ENCODE measurements around the gene FGF8. TPM values are rescaled to one million over a fixed set of nuclear protein-coding genes. Genes with fewer than 3 reads are reported as not detected.
"Not testable (repeated sequence)": the region's sequence is repeated elsewhere in the genome, so short reads cannot be mapped to it uniquely, and the experiment has no call there.

Gene FGF8
- polyA plus RNA-seq, 1 donor: not detected

- Histone ChIP-seq H3K27ac (ENCODE audit: low read length) (no peak overlapping the region), H3K4me1 (ENCODE audit: control insufficient read depth, insufficient read depth, low read length) (no peaks in the 10 kb centered on the region), H3K4me3 (ENCODE audit: low read length) (no peak overlapping the region), H3K27me3 (ENCODE audit: control insufficient read depth, insufficient read depth, low read length) (no peaks in the 10 kb centered on the region), H3K9me3 (ENCODE audit: control insufficient read depth, low read depth, low read length) (no peaks in the 10 kb centered on the region), H3K36me3 (ENCODE audit: control insufficient read depth, insufficient read depth, low read length) (peaks cover 81% of the 10 kb centered on the region)
- no CpG with 5 or more reads among the region's 1 CpG for WGBS (ENCODE audit: insufficient coverage, low lambda C conversion rate)
- no peak for DNase-seq
These were observed 31.2 kb upstream of the FGF8 start for GRCh38 chr10:101807158-101807557.

GRCh38 chr10:101803511-101803910 lies 27.6 kb upstream of the FGF8 start:
- no peak overlapping the region for H3K27ac ChIP-seq (ENCODE audit: low read length)
- no peak overlapping the region for H3K4me3 ChIP-seq (ENCODE audit: low read length)
- no peak for DNase-seq
- 71% methylated on average over 1 of the region's 4 CpGs for WGBS (ENCODE audit: insufficient coverage, low lambda C conversion rate)
- H3K4me1 ChIP-seq (ENCODE audit: control insufficient read depth, insufficient read depth, low read length): no peaks in the 10 kb centered on the region
- peaks cover 83% of the 10 kb centered on the region for H3K36me3 ChIP-seq (ENCODE audit: control insufficient read depth, insufficient read depth, low read length)
- H3K27me3 ChIP-seq (ENCODE audit: control insufficient read depth, insufficient read depth, low read length): no peaks in the 10 kb centered on the region
- no peaks in the 10 kb centered on the region for H3K9me3 ChIP-seq (ENCODE audit: control insufficient read depth, low read depth, low read length)

- Histone ChIP-seq H3K27ac (ENCODE audit: low read length) (no peak overlapping the region), H3K4me1 (ENCODE audit: control insufficient read depth, insufficient read depth, low read length) (no peaks in the 10 kb centered on the region), H3K9me3 (ENCODE audit: control insufficient read depth, low read depth, low read length) (no peaks in the 10 kb centered on the region), H3K36me3 (ENCODE audit: control insufficient read depth, insufficient read depth, low read length) (peaks cover 90% of the 10 kb centered on the region), H3K27me3 (ENCODE audit: control insufficient read depth, insufficient read depth, low read length) (no peaks in the 10 kb centered on the region), H3K4me3 (ENCODE audit: low read length) (no peak overlapping the region)
- 100% methylated on average over 3 of the region's 4 CpGs for WGBS (ENCODE audit: insufficient coverage, low lambda C conversion rate)
- DNase-seq: no peak
These were observed 21.6 kb upstream of the FGF8 start for GRCh38 chr10:101797403-101798059.

GRCh38 chr10:101793526-101793925 lies 17.6 kb upstream of the FGF8 start:
- Histone ChIP-seq H3K27ac (ENCODE audit: low read length) (no peak overlapping the region), H3K27me3 (ENCODE audit: control insufficient read depth, insufficient read depth, low read length) (no peaks in the 10 kb centered on the region), H3K4me1 (ENCODE audit: control insufficient read depth, insufficient read depth, low read length) (no peaks in the 10 kb centered on the region), H3K4me3 (ENCODE audit: low read length) (no peak overlapping the region), H3K9me3 (ENCODE audit: control insufficient read depth, low read depth, low read length) (no peaks in the 10 kb centered on the region), H3K36me3 (ENCODE audit: control insufficient read depth, insufficient read depth, low read length) (peaks cover 82% of the 10 kb centered on the region)
- no peak for DNase-seq
- WGBS (ENCODE audit: insufficient coverage, low lambda C conversion rate): 95% methylated on average over 4 of the region's 12 CpGs

GRCh38 chr10:101789686-101790085 lies 13.8 kb upstream of the FGF8 start:
- DNase-seq: no peak
- Histone ChIP-seq H3K9me3 (ENCODE audit: control insufficient read depth, low read depth, low read length) (no peaks in the 10 kb centered on the region), H3K27ac (ENCODE audit: low read length) (no peak overlapping the region), H3K4me3 (ENCODE audit: low read length) (no peak overlapping the region), H3K4me1 (ENCODE audit: control insufficient read depth, insufficient read depth, low read length) (no peaks in the 10 kb centered on the region), H3K36me3 (ENCODE audit: control insufficient read depth, insufficient read depth, low read length) (peaks cover 77% of the 10 kb centered on the region), H3K27me3 (ENCODE audit: control insufficient read depth, insufficient read depth, low read length) (no peaks in the 10 kb centered on the region)
- WGBS (ENCODE audit: insufficient coverage, low lambda C conversion rate): no CpG with 5 or more reads among the region's 7 CpGs

- not testable (repeated sequence) for H3K4me3 ChIP-seq (ENCODE audit: low read length); H3K27ac ChIP-seq (ENCODE audit: low read length); H3K27me3 ChIP-seq (ENCODE audit: control insufficient read depth, insufficient read depth, low read length); H3K4me1 ChIP-seq (ENCODE audit: control insufficient read depth, insufficient read depth, low read length); DNase-seq; H3K9me3 ChIP-seq (ENCODE audit: control insufficient read depth, low read depth, low read length)
- peaks cover 74% of the 10 kb centered on the region for H3K36me3 ChIP-seq (ENCODE audit: control insufficient read depth, insufficient read depth, low read length)
- 67% methylated on average over 1 of the region's 9 CpGs for WGBS (ENCODE audit: insufficient coverage, low lambda C conversion rate)
These were observed 13.3 kb upstream of the FGF8 start for GRCh38 chr10:101789231-101789630.

GRCh38 chr10:101785801-101786200 lies 9.9 kb upstream of the FGF8 start:
- no peak for DNase-seq
- Histone ChIP-seq H3K27ac (ENCODE audit: low read length) (no peak overlapping the region), H3K36me3 (ENCODE audit: control insufficient read depth, insufficient read depth, low read length) (peaks cover 46% of the 10 kb centered on the region), H3K9me3 (ENCODE audit: control insufficient read depth, low read depth, low read length) (no peaks in the 10 kb centered on the region), H3K4me3 (ENCODE audit: low read length) (no peak overlapping the region), H3K27me3 (ENCODE audit: control insufficient read depth, insufficient read depth, low read length) (no peaks in the 10 kb centered on the region), H3K4me1 (ENCODE audit: control insufficient read depth, insufficient read depth, low read length) (peaks cover 10% of the 10 kb centered on the region)
- WGBS (ENCODE audit: insufficient coverage, low lambda C conversion rate): no CpG with 5 or more reads among the region's 2 CpGs

GRCh38 chr10:101784558-101784957 lies 8.6 kb upstream of the FGF8 start:
- WGBS (ENCODE audit: insufficient coverage, low lambda C conversion rate): 100% methylated on average over 1 of the region's 2 CpGs
- no peak overlapping the region for H3K4me3 ChIP-seq (ENCODE audit: low read length)
- H3K27ac ChIP-seq (ENCODE audit: low read length): no peak overlapping the region
- no peak for DNase-seq
- H3K9me3 ChIP-seq (ENCODE audit: control insufficient read depth, low read depth, low read length): peaks cover under 1% of the 10 kb centered on the region
- peaks cover 18% of the 10 kb centered on the region for H3K4me1 ChIP-seq (ENCODE audit: control insufficient read depth, insufficient read depth, low read length)
- peaks cover 37% of the 10 kb centered on the region for H3K36me3 ChIP-seq (ENCODE audit: control insufficient read depth, insufficient read depth, low read length)
- peaks cover 8% of the 10 kb centered on the region for H3K27me3 ChIP-seq (ENCODE audit: control insufficient read depth, insufficient read depth, low read length)

GRCh38 chr10:101783736-101784118 lies 7.8 kb upstream of the FGF8 start:
- DNase-seq: no peak
- Histone ChIP-seq H3K36me3 (ENCODE audit: control insufficient read depth, insufficient read depth, low read length) (peaks cover 30% of the 10 kb centered on the region), H3K27ac (ENCODE audit: low read length) (peak overlapping the region; percentile 21), H3K4me3 (ENCODE audit: low read length) (peak overlapping the region; percentile 92), H3K4me1 (ENCODE audit: control insufficient read depth, insufficient read depth, low read length) (peaks cover 26% of the 10 kb centered on the region), H3K27me3 (ENCODE audit: control insufficient read depth, insufficient read depth, low read length) (peaks cover 17% of the 10 kb centered on the region), H3K9me3 (ENCODE audit: control insufficient read depth, low read depth, low read length) (peaks cover 7% of the 10 kb centered on the region)
- WGBS (ENCODE audit: insufficient coverage, low lambda C conversion rate): 0% methylated on average over 1 of the region's 10 CpGs

- peaks cover 30% of the 10 kb centered on the region for H3K36me3 ChIP-seq (ENCODE audit: control insufficient read depth, insufficient read depth, low read length)
- H3K27me3 ChIP-seq (ENCODE audit: control insufficient read depth, insufficient read depth, low read length): peaks cover 23% of the 10 kb centered on the region
- H3K4me3 ChIP-seq (ENCODE audit: low read length): peak within 1 kb of the TSS; percentile 92
- peak; percentile 65 to 81 for DNase-seq
- H3K27ac ChIP-seq (ENCODE audit: low read length): peak within 1 kb of the TSS; percentile 21
- WGBS (ENCODE audit: insufficient coverage, low lambda C conversion rate): no CpG with 5 or more reads among the region's 57 CpGs
- H3K4me1 ChIP-seq (ENCODE audit: control insufficient read depth, insufficient read depth, low read length): peaks cover 32% of the 10 kb centered on the region
- H3K9me3 ChIP-seq (ENCODE audit: control insufficient read depth, low read depth, low read length): peaks cover 9% of the 10 kb centered on the region
These were observed 7.2 kb upstream of the FGF8 start, which contains the start of gene NPM3 for GRCh38 chr10:101782811-101783735. NPM3 (minus strand) TSS chr10:101783446; CDS start chr10:101783390, 56 bp downstream.

All from large intestine (tissue), 3 donors.